Endothelial cell (in vitro differentiated cells): ENCODE data around the gene CADM1. TPM values are rescaled to one million over a fixed set of nuclear protein-coding genes. Genes with fewer than 3 reads are reported as not detected.

Experiments used
- DNase-seq: peaks from one replicate; pipeline ENCODE4 v3.0.0; 2021; ENCODE audit warnings: low spot score
- H3K27ac Mint-ChIP-seq: one replicate; pipeline ENCODE4 v1.8.0; 2021; ENCODE audit warnings: mixed read lengths, inconsistent platforms; ENCODE audit not compliant: unreplicated experiment
- H3K27me3 Mint-ChIP-seq: one replicate; pipeline ENCODE4 v1.8.0; 2021; ENCODE audit warnings: mild to moderate bottlenecking, moderate library complexity, mixed read lengths, inconsistent platforms; ENCODE audit not compliant: unreplicated experiment
- H3K36me3 Mint-ChIP-seq: one replicate; pipeline ENCODE4 v1.8.0; 2021; ENCODE audit warnings: mild to moderate bottlenecking, low read depth, mixed read lengths, inconsistent platforms; ENCODE audit not compliant: unreplicated experiment
- H3K4me1 Mint-ChIP-seq: one replicate; pipeline ENCODE4 v1.8.0; 2021; ENCODE audit warnings: mild to moderate bottlenecking, mixed read lengths, inconsistent platforms; ENCODE audit not compliant: unreplicated experiment
- H3K4me3 Mint-ChIP-seq: one replicate; pipeline ENCODE4 v1.8.0; 2021; ENCODE audit warnings: mild to moderate bottlenecking, mixed read lengths, inconsistent platforms; ENCODE audit not compliant: unreplicated experiment
- H3K9me3 Mint-ChIP-seq: one replicate; pipeline ENCODE4 v1.8.0; 2021; ENCODE audit warnings: mixed read lengths, inconsistent platforms; ENCODE audit not compliant: unreplicated experiment
- total RNA-seq: library from RNA; stranded (reverse); fragmentation: NEBNext Ultra II Directional; extraction: Animal tissue kit (Norgen Biotek cat#: 25700); gene quantifications from one replicate; pipeline ENCODE4 v1.2.1, GENCODE V29; 2021; ENCODE audit not compliant: unreplicated experiment
- TF ChIP-seq, protein P1 (sequence below): fragments of 200-600 bp; sonication (generic); IDR thresholded peaks from one replicate; pipeline ENCODE4 v1.5.0; 2021; ENCODE audit warnings: antibody characterized with exemption; ENCODE audit not compliant: unreplicated experiment

CADM1 gene
- total RNA-seq, 1 donor from 2014 or later = 65.5 TPM

- Mint-ChIP-seq H3K27me3 (peaks cover 3% of the 10 kb centered on the region), H3K36me3 (no peaks in the 10 kb centered on the region), H3K4me1 (peaks cover 25% of the 10 kb centered on the region), H3K4me3 (no peak overlapping the region), H3K27ac (no peak overlapping the region), H3K9me3 (no peaks in the 10 kb centered on the region)
- TF ChIP-seq, protein P1, sequence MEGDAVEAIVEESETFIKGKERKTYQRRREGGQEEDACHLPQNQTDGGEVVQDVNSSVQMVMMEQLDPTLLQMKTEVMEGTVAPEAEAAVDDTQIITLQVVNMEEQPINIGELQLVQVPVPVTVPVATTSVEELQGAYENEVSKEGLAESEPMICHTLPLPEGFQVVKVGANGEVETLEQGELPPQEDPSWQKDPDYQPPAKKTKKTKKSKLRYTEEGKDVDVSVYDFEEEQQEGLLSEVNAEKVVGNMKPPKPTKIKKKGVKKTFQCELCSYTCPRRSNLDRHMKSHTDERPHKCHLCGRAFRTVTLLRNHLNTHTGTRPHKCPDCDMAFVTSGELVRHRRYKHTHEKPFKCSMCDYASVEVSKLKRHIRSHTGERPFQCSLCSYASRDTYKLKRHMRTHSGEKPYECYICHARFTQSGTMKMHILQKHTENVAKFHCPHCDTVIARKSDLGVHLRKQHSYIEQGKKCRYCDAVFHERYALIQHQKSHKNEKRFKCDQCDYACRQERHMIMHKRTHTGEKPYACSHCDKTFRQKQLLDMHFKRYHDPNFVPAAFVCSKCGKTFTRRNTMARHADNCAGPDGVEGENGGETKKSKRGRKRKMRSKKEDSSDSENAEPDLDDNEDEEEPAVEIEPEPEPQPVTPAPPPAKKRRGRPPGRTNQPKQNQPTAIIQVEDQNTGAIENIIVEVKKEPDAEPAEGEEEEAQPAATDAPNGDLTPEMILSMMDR = no peak
- no peak for DNase-seq
Observed at GRCh38 chr11:115390441-115390840, 113.8 kb downstream of the CADM1 start.

DNA sequence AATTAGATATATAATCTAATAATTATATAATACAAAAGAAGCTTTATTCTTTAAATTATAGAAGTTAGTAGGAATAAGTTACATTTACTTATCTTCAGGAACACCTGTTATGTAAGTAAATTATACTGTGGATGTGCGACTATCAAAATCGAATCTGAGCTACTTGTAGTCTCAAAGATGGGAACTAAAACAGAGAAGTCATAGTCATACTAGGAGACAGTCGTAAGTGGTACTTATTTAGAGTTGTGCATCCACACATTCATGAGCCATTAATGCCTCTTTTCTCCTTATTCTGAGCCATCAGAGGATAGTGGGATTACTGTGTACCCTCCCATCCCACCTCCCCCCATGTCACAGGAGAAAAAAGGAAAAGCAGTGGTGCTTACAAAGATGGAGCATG, 114.4 kb downstream of the CADM1 start:
- Mint-ChIP-seq H3K27me3 (peaks cover 3% of the 10 kb centered on the region), H3K27ac (no peak overlapping the region), H3K4me1 (peaks cover 25% of the 10 kb centered on the region)

DNA sequence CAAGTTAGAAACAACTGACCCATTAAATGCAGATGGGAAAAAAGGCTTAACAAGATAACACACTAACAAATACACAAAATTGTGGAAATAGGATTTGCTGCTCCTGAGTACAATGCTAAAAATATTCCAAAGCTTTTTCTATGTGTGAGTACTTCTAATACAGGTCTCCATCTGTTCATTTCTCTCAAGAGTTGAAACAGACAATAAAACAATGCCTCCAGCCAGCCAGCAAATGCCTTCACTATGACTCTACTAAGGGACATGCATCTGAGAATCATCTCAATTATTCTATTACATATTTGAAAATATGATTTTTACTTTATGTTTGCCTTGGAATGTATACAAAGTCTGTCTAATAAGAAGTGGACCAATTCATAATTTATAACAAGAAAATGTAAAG, 119.0 kb downstream of the CADM1 start:
- Mint-ChIP-seq H3K27me3 (peaks cover 3% of the 10 kb centered on the region), H3K27ac (no peak overlapping the region), H3K4me3 (no peak overlapping the region), H3K36me3 (no peaks in the 10 kb centered on the region), H3K9me3 (no peaks in the 10 kb centered on the region), H3K4me1 (peaks cover 4% of the 10 kb centered on the region)
- TF ChIP-seq, protein P1 = no peak
- DNase-seq = no peak

More for the DNA sequence above, 114.4 kb downstream of the CADM1 start:
- TF ChIP-seq, protein P1 = no peak
- no peaks in the 10 kb centered on the region for H3K36me3 Mint-ChIP-seq
- DNase-seq = no peak
- no peaks in the 10 kb centered on the region for H3K9me3 Mint-ChIP-seq
- no peak overlapping the region for H3K4me3 Mint-ChIP-seq

GRCh38 chr11:115384236-115384635, 120.0 kb downstream of the CADM1 start:
- peaks cover 3% of the 10 kb centered on the region for H3K27me3 Mint-ChIP-seq
- H3K27ac Mint-ChIP-seq = no peak overlapping the region
- H3K4me3 Mint-ChIP-seq = no peak overlapping the region
- no peak for DNase-seq
- no peaks in the 10 kb centered on the region for H3K9me3 Mint-ChIP-seq
- no peaks in the 10 kb centered on the region for H3K36me3 Mint-ChIP-seq
- H3K4me1 Mint-ChIP-seq = no peaks in the 10 kb centered on the region
- TF ChIP-seq, protein P1 = no peak

- Mint-ChIP-seq H3K9me3 (no peaks in the 10 kb centered on the region), H3K4me3 (no peak overlapping the region), H3K4me1 (no peaks in the 10 kb centered on the region), H3K36me3 (no peaks in the 10 kb centered on the region), H3K27me3 (peaks cover 3% of the 10 kb centered on the region), H3K27ac (no peak overlapping the region)
- TF ChIP-seq, protein P1 = no peak
- no peak for DNase-seq
Observed at GRCh38 chr11:115383431-115383830, 120.8 kb downstream of the CADM1 start.
